GM18526 (cell line): Measurements from ENCODE around the gene SLC35D1.

Experiments used
- POLR2A ChIP-seq: IDR thresholded peaks from 3 replicates; pipeline ENCODE4 v1.6.1; 2011; ENCODE audit not compliant: insufficient read length; ENCODE audit errors: extremely low read depth

The SLC35D1 gene

GRCh38 chr1:67058761-67059160 lies 4.8 kb upstream of the SLC35D1 start:
- TF ChIP-seq POLR2A, result no peak

DNA sequence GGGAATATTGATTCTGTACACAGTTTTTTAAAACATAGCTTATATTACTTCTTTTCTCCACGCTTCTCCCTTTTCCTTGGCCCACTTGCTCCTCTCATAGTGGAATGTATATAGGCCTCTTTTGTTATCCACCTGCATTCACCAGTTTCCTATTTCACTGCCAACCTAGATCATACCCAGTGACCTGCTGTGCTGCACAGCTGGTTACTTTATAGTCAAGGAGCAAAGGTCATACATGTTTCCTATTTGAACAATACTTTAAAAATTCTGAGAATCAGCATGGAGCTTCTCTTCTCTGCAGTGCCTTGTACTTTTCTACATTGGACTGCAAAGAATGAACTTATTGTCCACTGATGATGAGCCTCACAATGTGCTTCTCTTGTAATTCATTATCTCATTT lies 4.3 kb upstream of the SLC35D1 start:
- no peak for TF ChIP-seq POLR2A

GRCh38 chr1:67053535-67053784 lies 488 bp downstream of the SLC35D1 start:
- no peak for TF ChIP-seq POLR2A

DNA sequence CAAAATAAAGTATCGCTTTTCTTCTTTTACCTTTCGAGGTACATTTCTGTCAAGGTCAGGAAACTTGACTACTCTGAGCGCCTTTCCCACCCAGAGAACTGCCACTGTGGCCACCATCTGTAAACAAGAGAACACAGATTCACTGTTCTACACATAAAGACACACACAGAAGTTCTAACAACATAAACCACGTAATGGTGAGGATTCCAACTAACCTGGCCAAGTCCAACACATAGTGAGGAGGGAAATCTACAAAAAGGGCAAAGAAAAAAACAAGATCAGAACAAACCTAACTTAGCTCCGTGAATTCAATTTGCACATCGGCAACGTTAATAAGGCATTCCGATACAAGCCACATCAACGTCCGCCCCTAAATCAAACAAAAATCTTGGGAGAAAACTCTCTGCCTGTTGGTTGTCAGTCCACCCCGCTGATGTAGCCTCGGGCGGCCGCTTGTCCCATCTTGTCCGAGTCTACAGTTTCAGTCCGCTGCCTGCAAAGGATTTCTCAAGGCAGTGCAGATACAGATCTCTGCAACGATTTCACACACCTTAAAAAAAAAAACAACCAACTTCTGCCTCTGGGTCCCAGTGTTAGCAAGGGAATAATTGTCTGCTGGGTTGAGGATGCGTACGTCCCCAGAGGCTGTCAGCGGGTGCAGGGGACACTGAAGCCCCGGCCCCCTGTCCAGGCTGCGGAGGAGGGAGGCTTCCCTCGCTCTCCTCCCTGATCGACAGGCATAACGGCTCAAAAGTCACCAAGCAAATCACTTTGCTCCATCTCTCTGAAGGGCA lies 1.0 kb downstream of the SLC35D1 start:
- no peak for TF ChIP-seq POLR2A

- no peak for TF ChIP-seq POLR2A
Measured at GRCh38 chr1:67051196-67051595, 2.8 kb downstream of the SLC35D1 start.

GRCh38 chr1:67044631-67045270 lies 9.2 kb downstream of the SLC35D1 start:
- TF ChIP-seq POLR2A, result no peak

DNA sequence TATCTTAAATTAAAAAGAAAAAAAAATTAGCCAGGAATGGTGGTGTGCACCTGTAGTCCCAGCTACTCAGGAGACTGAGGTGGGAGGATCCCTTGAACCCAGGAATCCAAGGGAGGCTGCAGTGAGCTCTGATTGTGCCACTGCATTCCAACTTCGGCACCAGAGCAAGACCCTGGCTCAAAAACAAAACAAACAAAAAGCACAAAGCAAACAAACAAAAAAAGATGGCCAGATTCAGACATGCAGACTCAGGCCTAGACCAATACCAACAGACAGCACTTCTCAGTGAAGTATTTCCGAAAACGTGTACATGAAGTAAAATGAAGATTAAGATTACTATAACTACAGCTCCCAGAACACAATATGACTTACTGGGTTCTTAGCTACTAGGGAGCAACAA lies 10.6 kb downstream of the SLC35D1 start:
- TF ChIP-seq POLR2A, result no peak

- TF ChIP-seq POLR2A, result no peak
Measured at GRCh38 chr1:67041841-67042503, 12.0 kb downstream of the SLC35D1 start.

GRCh38 chr1:67040405-67040804 lies 13.5 kb downstream of the SLC35D1 start:
- TF ChIP-seq POLR2A, result no peak

- TF ChIP-seq POLR2A, result no peak
Measured at GRCh38 chr1:67031859-67032247, 22.1 kb downstream of the SLC35D1 start.

- no peak for TF ChIP-seq POLR2A
Measured at GRCh38 chr1:67031121-67031858, 22.7 kb downstream of the SLC35D1 start.

GRCh38 chr1:67029472-67029871 lies 24.5 kb downstream of the SLC35D1 start:
- no peak for TF ChIP-seq POLR2A

DNA sequence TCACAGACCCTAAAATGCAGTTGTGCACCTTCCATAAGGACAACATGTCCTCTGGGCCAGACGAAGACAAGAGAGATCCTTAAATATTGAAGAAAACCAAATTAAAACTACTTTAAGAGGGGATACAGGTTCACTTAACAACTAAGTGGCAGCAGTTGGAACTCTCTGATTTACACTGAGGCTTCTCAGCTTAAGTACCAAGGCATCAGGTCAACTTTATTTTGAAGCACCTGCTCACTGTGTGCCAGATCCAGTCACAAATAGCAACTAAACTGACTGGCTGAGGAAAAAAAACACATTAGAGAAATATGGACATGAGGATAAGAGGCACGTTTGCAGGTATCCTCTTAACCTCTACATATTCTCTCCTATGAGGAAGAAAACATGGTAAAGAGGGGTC lies 33.2 kb downstream of the SLC35D1 start:
- TF ChIP-seq POLR2A, result no peak

DNA sequence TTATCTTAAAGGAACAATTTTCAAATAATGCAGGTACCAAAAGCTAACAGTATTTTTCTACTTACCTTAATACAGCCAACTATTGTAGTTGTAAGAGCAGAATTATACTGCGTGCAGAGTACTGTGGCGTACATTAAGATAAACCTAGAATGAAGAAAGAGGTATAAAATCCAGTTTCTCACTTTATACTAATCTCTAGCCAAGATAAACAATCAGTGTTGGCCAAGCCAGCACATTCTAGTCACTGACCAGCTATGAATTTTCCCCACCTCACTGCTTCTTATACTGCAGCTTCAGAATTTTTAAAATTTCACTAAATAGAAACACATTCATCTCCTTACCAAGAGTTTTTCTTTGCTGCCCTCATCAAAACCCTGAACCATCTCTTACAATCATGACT lies 33.6 kb downstream of the SLC35D1 start:
- no peak for TF ChIP-seq POLR2A

DNA sequence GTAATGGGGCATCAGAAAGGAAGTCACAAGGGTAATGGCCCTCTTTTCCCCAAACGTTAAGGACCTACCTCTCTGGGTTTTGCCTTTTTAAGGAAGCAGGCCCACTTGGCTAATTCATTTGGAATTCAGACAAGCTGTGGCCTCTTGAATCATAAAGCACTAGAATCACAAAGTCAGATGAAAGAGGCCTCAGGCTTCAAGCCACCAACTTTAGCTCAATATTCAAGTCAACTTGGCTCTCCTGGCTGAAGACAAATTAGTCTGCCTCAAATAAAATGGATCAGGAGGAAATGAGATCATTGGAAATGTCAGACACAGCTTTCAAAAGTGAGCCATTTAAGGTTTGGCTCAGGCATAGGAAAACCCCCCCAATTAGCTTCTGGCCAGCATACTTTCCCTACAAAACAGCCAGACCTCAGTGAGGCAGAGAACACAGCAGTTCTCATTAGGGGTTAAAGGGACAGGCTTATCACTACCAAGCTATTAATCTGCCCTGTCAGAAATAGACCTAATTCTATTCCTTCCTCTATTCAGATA lies 34.3 kb downstream of the SLC35D1 start:
- TF ChIP-seq POLR2A, result no peak

- no peak for TF ChIP-seq POLR2A
Measured at GRCh38 chr1:67019121-67019520, 34.8 kb downstream of the SLC35D1 start.
